Peyer's patch (tissue), 4 donors: ENCODE data around the gene RIMBP2. TPM values are rescaled to one million over a fixed set of nuclear protein-coding genes. Genes with fewer than 3 reads are reported as not detected.
A peak's percentile ranks its signal among the peaks of the same experiment; 100 is the strongest.

Experiments
- DNase-seq, 3 donors: peaks; one replicate each; pipeline ENCODE4 v3.0.0-alpha.2; 2017 to 2019
- H3K27ac ChIP-seq, 4 donors: fragments of 200-600 bp; sonication (generic); one replicate each; pipeline ENCODE4 v1.5.1; 2016 to 2019
- H3K27me3 ChIP-seq, 2 donors: fragments of 200-600 bp; sonication (generic); one replicate each; pipeline ENCODE4 v1.5.1; 2019
- H3K36me3 ChIP-seq, 3 donors: fragments of 200-600 bp; sonication (generic); one replicate each; pipeline ENCODE4 v1.5.1; 2016 to 2019
- H3K4me1 ChIP-seq, 4 donors: fragments of 200-600 bp; sonication (generic); one replicate each; pipeline ENCODE4 v1.5.1; 2016 to 2019
- H3K4me3 ChIP-seq, 4 donors: fragments of 200-600 bp; sonication (generic); 1 replicate in 3 of 4; 2 replicates in 1 of 4; pipeline ENCODE4 v1.5.1; 2016 to 2019; ENCODE audit warnings: mild to moderate bottlenecking in 1 of 4
- H3K9me3 ChIP-seq, 4 donors: fragments of 200-600 bp; sonication (generic); one replicate each; pipeline ENCODE4 v1.5.1; 2016 to 2019; ENCODE audit warnings: mild to moderate bottlenecking in 1 of 4
- CTCF ChIP-seq, 6 experiments: fragments of 450-650 bp in 4 of 6; fragments of 200-600 bp in 2 of 6; sonication (generic) in 1 of 6; IDR thresholded peaks; one replicate each; pipeline ENCODE4 v1.5.1; 2017 to 2019; ENCODE audit warnings: antibody characterized with exemption in 6 of 6, mild to moderate bottlenecking in 3 of 6, moderate library complexity in 1 of 6
- POLR2A ChIP-seq, 2 donors: fragments of 450-650 bp; IDR thresholded peaks; one replicate each; pipeline ENCODE4 v1.5.1; 2017; ENCODE audit warnings: antibody characterized with exemption in 2 of 2, mild to moderate bottlenecking in 2 of 2, moderate library complexity in 2 of 2
- total RNA-seq, 4 donors: library from RNA; depleted of rRNA; stranded (reverse); fragments of >200 nt; gene quantifications; one replicate each; pipeline ENCODE4 v1.1.0, GENCODE V29; 2016

The RIMBP2 gene
- total RNA-seq, 4 donors from 2014 or later: 8.8 to 19.8 (median 16.0) TPM

- no peak for DNase-seq
These were observed 302.2 kb downstream of the RIMBP2 start for GRCh38 chr12:130413909-130414308.

GRCh38 chr12:130412384-130412783, 303.7 kb downstream of the RIMBP2 start:
- Histone ChIP-seq H3K27me3 (no peaks in the 10 kb centered on the region), H3K9me3 (no peaks in the 10 kb centered on the region), H3K4me1 (no peaks in the 10 kb centered on the region), H3K27ac (no peak overlapping the region), H3K36me3 (no peaks in the 10 kb centered on the region), H3K4me3 (no peak overlapping the region)
- DNase-seq: no peak
- TF ChIP-seq POLR2A (IDR thresholded peaks at IDR 0.05): no peak
- no peak for TF ChIP-seq CTCF (IDR thresholded peaks at IDR 0.05)

More at GRCh38 chr12:130413909-130414308, 302.2 kb downstream of the RIMBP2 start:
- H3K9me3 ChIP-seq: no peaks in the 10 kb centered on the region
- H3K27ac ChIP-seq: no peak overlapping the region
- TF ChIP-seq CTCF (IDR thresholded peaks at IDR 0.05) (no peak), POLR2A (IDR thresholded peaks at IDR 0.05) (no peak)
- H3K36me3 ChIP-seq: no peaks in the 10 kb centered on the region
- no peaks in the 10 kb centered on the region for H3K27me3 ChIP-seq
- no peak overlapping the region for H3K4me3 ChIP-seq
- no peaks in the 10 kb centered on the region for H3K4me1 ChIP-seq

- no peak overlapping the region for H3K4me3 ChIP-seq
- no peaks in the 10 kb centered on the region for H3K4me1 ChIP-seq
- no peaks in the 10 kb centered on the region for H3K36me3 ChIP-seq
- H3K27ac ChIP-seq: no peak overlapping the region
- H3K9me3 ChIP-seq: no peaks in the 10 kb centered on the region
- H3K27me3 ChIP-seq: no peaks in the 10 kb centered on the region
- DNase-seq: no peak
- TF ChIP-seq POLR2A (IDR thresholded peaks at IDR 0.05) (no peak), CTCF (IDR thresholded peaks at IDR 0.05) (no peak)
These were observed 310.8 kb downstream of the RIMBP2 start for GRCh38 chr12:130405332-130405731.

GRCh38 chr12:130401703-130402102, 314.4 kb downstream of the RIMBP2 start:
- no peaks in the 10 kb centered on the region for H3K36me3 ChIP-seq
- no peak for DNase-seq

GRCh38 chr12:130398100-130398848, 317.8 kb downstream of the RIMBP2 start:
- H3K36me3 ChIP-seq: no peaks in the 10 kb centered on the region
- H3K9me3 ChIP-seq: no peaks in the 10 kb centered on the region
- DNase-seq: no peak
- TF ChIP-seq POLR2A (IDR thresholded peaks at IDR 0.05): no peak
- no peak for TF ChIP-seq CTCF (IDR thresholded peaks at IDR 0.05)
- no peak overlapping the region for H3K4me3 ChIP-seq
- H3K27me3 ChIP-seq: no peaks in the 10 kb centered on the region
- H3K4me1 ChIP-seq: no peaks in the 10 kb centered on the region
- H3K27ac ChIP-seq: no peak overlapping the region

More at GRCh38 chr12:130401703-130402102, 314.4 kb downstream of the RIMBP2 start:
- TF ChIP-seq POLR2A (IDR thresholded peaks at IDR 0.05) (no peak), CTCF (IDR thresholded peaks at IDR 0.05) (peak in 3 of 6 experiments; percentile 30 to 52 (median 35))
- no peak overlapping the region for H3K4me3 ChIP-seq
- H3K9me3 ChIP-seq: no peaks in the 10 kb centered on the region
- H3K4me1 ChIP-seq: no peaks in the 10 kb centered on the region
- H3K27me3 ChIP-seq: no peaks in the 10 kb centered on the region
- no peak overlapping the region for H3K27ac ChIP-seq
